Lower lobe of right lung (tissue), 2 donors: ENCODE measurements around the gene NPM1. TPM values are rescaled to one million over a fixed set of nuclear protein-coding genes. Genes with fewer than 3 reads are reported as not detected.
A peak's percentile ranks its signal among the peaks of the same experiment; 100 is the strongest.

Experiments used
- ATAC-seq, 2 donors: fragments of 200-7000 bp; cut with Tn5 transposase; one replicate each; pipeline ENCODE4 v1.9.1; 2020 to 2022; ENCODE audit warnings: mild to moderate bottlenecking in 2 of 2, moderate library complexity in 2 of 2
- DNase-seq: peaks from one replicate; pipeline ENCODE4 v3.0.0-alpha.2; 2020
- H3K27ac ChIP-seq: fragments of 200-600 bp; one replicate; pipeline ENCODE4 v1.8.0; 2022
- H3K27me3 ChIP-seq: fragments of 200-600 bp; one replicate; pipeline ENCODE4 v1.8.0; 2022; ENCODE audit warnings: low read depth
- H3K36me3 ChIP-seq: fragments of 200-600 bp; one replicate; pipeline ENCODE4 v1.8.0; 2022; ENCODE audit warnings: mild to moderate bottlenecking
- H3K4me1 ChIP-seq: fragments of 200-600 bp; one replicate; pipeline ENCODE4 v1.8.0; 2022
- H3K4me3 ChIP-seq: fragments of 200-600 bp; one replicate; pipeline ENCODE4 v1.8.0; 2022; ENCODE audit warnings: mild to moderate bottlenecking
- H3K9me3 ChIP-seq: fragments of 200-600 bp; one replicate; pipeline ENCODE4 v1.8.0; 2022
- intact Hi-C: fragments of 100-400 bp; cut with DNase I; formaldehyde crosslinking; loops from one replicate; pipeline ENCODE4 v1.11.0; 2022
- total RNA-seq: library from RNA; stranded (reverse); fragmentation: NEBNext Ultra II Directional; extraction: Animal tissue kit (Norgen Biotek cat#: 25700); gene quantifications from one replicate; pipeline ENCODE4 v1.2.1, GENCODE V29; 2021
- TF ChIP-seq, protein P1 (sequence below): fragments of 200-600 bp; IDR thresholded peaks from one replicate; pipeline ENCODE4 v1.8.0; 2022; ENCODE audit warnings: antibody characterized with exemption, mild to moderate bottlenecking
- donor health status: DM: no; HTN: yes; CAD: no; lungs with severe emphysema.

Gene NPM1
- total RNA-seq, 1 donor from 2014 or later = 684 TPM

DNA sequence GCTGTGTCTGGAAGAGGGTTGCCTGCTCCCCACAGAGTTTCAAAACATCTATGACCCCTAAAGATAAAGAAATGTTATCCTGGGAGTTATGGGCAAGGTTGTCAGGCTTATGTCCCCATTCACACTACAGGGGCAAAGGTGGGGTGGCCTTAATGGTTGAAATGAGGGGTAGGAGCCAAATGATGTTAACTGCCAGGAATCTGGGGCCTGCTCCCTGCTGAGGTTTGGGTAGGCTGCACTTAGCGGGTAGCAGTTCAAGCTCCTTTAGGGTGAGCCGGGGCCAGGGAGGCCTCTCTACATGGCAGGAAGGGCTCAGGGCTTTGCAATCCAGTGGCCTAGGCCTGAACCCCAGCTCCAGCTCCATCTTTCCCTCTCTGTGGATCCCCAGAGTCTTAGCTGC lies 34.8 kb downstream of the NPM1 start:
- no peaks in the 10 kb centered on the region for H3K9me3 ChIP-seq
- peaks cover 27% of the 10 kb centered on the region for H3K4me1 ChIP-seq
- intact Hi-C loops = no loop called here
- no peaks in the 10 kb centered on the region for H3K36me3 ChIP-seq
- peaks cover 13% of the 10 kb centered on the region for H3K27me3 ChIP-seq
- no peak overlapping the region for H3K27ac ChIP-seq
- TF ChIP-seq, protein P1, sequence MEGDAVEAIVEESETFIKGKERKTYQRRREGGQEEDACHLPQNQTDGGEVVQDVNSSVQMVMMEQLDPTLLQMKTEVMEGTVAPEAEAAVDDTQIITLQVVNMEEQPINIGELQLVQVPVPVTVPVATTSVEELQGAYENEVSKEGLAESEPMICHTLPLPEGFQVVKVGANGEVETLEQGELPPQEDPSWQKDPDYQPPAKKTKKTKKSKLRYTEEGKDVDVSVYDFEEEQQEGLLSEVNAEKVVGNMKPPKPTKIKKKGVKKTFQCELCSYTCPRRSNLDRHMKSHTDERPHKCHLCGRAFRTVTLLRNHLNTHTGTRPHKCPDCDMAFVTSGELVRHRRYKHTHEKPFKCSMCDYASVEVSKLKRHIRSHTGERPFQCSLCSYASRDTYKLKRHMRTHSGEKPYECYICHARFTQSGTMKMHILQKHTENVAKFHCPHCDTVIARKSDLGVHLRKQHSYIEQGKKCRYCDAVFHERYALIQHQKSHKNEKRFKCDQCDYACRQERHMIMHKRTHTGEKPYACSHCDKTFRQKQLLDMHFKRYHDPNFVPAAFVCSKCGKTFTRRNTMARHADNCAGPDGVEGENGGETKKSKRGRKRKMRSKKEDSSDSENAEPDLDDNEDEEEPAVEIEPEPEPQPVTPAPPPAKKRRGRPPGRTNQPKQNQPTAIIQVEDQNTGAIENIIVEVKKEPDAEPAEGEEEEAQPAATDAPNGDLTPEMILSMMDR = no peak
- ATAC-seq (no peak), DNase-seq (no peak)
- no peak overlapping the region for H3K4me3 ChIP-seq

- Histone ChIP-seq H3K9me3 (no peaks in the 10 kb centered on the region), H3K27me3 (peaks cover 13% of the 10 kb centered on the region), H3K36me3 (no peaks in the 10 kb centered on the region), H3K4me3 (no peak overlapping the region), H3K27ac (no peak overlapping the region), H3K4me1 (peaks cover 27% of the 10 kb centered on the region)
- TF ChIP-seq, protein P1 = no peak
- DNase-seq = no peak
- intact Hi-C loops = no loop called here
- ATAC-seq = no peak
These were observed 35.4 kb downstream of the NPM1 start for GRCh38 chr5:171422902-171423663.

- DNase-seq (no peak), ATAC-seq (peak; percentile 14 to 23)
- H3K36me3 ChIP-seq = no peaks in the 10 kb centered on the region
- no peaks in the 10 kb centered on the region for H3K9me3 ChIP-seq
- intact Hi-C loops = no loop called here
- peaks cover 13% of the 10 kb centered on the region for H3K27me3 ChIP-seq
- TF ChIP-seq, protein P1 = no peak
- peaks cover 14% of the 10 kb centered on the region for H3K4me1 ChIP-seq
- no peak overlapping the region for H3K27ac ChIP-seq
- no peak overlapping the region for H3K4me3 ChIP-seq
These were observed 37.1 kb downstream of the NPM1 start for GRCh38 chr5:171424726-171425125.

DNA sequence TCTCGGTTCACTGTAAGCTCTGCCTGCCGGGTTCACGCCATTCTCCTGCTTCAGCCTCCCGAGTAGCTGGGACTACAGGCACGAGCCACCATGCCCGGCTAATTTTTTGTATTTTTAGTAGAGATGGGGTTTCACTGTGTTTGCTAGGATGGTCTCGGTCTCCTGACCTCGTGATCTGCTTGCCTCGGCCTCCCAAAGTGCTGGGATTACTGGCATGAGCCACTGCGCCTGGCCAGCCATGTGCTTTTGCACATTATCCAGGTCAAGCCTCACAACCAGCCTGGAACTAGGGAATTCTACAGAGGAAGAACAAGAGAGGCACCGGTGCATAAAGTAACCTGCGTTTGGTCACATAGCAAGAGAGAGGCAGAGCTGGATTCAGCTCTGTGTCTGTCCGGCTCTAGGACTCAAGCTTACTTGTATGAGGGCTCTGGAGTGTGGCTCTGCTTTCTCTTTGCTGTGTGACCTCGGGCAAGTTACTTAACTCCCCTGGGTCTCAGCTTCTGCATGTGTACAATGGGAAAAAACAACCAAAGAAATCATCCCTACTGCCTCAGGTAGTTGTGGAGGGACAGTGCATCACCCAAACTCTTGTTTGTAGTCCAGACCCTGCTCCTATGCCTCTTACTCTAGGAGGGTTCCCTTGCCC lies 38.1 kb downstream of the NPM1 start:
- no peak for ATAC-seq
- Histone ChIP-seq H3K9me3 (no peaks in the 10 kb centered on the region), H3K4me1 (peaks cover 7% of the 10 kb centered on the region), H3K36me3 (no peaks in the 10 kb centered on the region), H3K27ac (no peak overlapping the region), H3K27me3 (peaks cover 7% of the 10 kb centered on the region), H3K4me3 (no peak overlapping the region)
- DNase-seq = no peak
- TF ChIP-seq, protein P1 = no peak
- intact Hi-C loops = no loop called here

- intact Hi-C loops = no loop called here
- TF ChIP-seq, protein P1 = no peak
- Histone ChIP-seq H3K4me1 (peaks cover 2% of the 10 kb centered on the region), H3K9me3 (no peaks in the 10 kb centered on the region), H3K4me3 (no peak overlapping the region), H3K36me3 (no peaks in the 10 kb centered on the region), H3K27ac (no peak overlapping the region), H3K27me3 (peaks cover 2% of the 10 kb centered on the region)
- no peak for ATAC-seq
- DNase-seq = no peak
These were observed 38.6 kb downstream of the NPM1 start for GRCh38 chr5:171426266-171426665.
